Measurements from ENCODE around the gene PITX2.

The PITX2 gene

GRCh38 chr4:110634350-110635162 is 11.7 kb upstream of the PITX2 start:
- Histone ChIP-seq H3K4me2 (ENCODE audit: insufficient read depth, low read length) (no peak overlapping the region), H2AFZ (ENCODE audit: low read depth, low read length) (no peak overlapping the region), H3K9me3 (ENCODE audit: insufficient read depth, low read length, severe bottlenecking) (no peaks in the 10 kb centered on the region), H3K36me3 (ENCODE audit: insufficient read depth, low read length) (no peaks in the 10 kb centered on the region), H4K20me1 (ENCODE audit: insufficient read depth, low read length) (no peaks in the 10 kb centered on the region), H3K9ac (ENCODE audit: low read depth, low read length) (no peak overlapping the region), H3K4me3 (ENCODE audit: low read depth in 1 of 2, low read length in 2 of 2) (no peak overlapping the region), H3K79me2 (ENCODE audit: insufficient read depth, low read length) (no peaks in the 10 kb centered on the region), H3K27ac (ENCODE audit: low read length) (no peak overlapping the region), H3K27me3 (ENCODE audit: insufficient read depth, low read length, poor library complexity) (peaks cover 10% of the 10 kb centered on the region), H3K4me1 (ENCODE audit: insufficient read depth, low read length) (no peaks in the 10 kb centered on the region)
- DNase-seq (no peak), ATAC-seq (ENCODE audit: insufficient read depth, low read depth) (no peak)
- no peak for TF ChIP-seq CTCF (IDR thresholded peaks at IDR 0.05; ENCODE audit: borderline replicate concordance, extremely low read depth, low read length, poor library complexity, severe bottlenecking)
- TF ChIP-seq EZH2 (IDR thresholded peaks at IDR 0.05; ENCODE audit: borderline replicate concordance, low read depth, low read length, severe bottlenecking): no peak

GRCh38 chr4:110633358-110634341 is 10.8 kb upstream of the PITX2 start:
- no peak overlapping the region for H2AFZ ChIP-seq (ENCODE audit: low read depth, low read length)
- no peaks in the 10 kb centered on the region for H3K79me2 ChIP-seq (ENCODE audit: insufficient read depth, low read length)
- H3K9ac ChIP-seq (ENCODE audit: low read depth, low read length): no peak overlapping the region
- peaks cover 4% of the 10 kb centered on the region for H3K9me3 ChIP-seq (ENCODE audit: insufficient read depth, low read length, severe bottlenecking)
- DNase-seq (no peak), ATAC-seq (ENCODE audit: insufficient read depth, low read depth) (no peak)
- no peak overlapping the region for H3K27ac ChIP-seq (ENCODE audit: low read length)
- H3K27me3 ChIP-seq (ENCODE audit: insufficient read depth, low read length, poor library complexity): peaks cover 6% of the 10 kb centered on the region
- no peak overlapping the region for H3K4me2 ChIP-seq (ENCODE audit: insufficient read depth, low read length)
- H3K4me3 ChIP-seq (ENCODE audit: low read depth in 1 of 2, low read length in 2 of 2): no peak overlapping the region
- H3K4me1 ChIP-seq (ENCODE audit: insufficient read depth, low read length): no peaks in the 10 kb centered on the region
- H4K20me1 ChIP-seq (ENCODE audit: insufficient read depth, low read length): no peaks in the 10 kb centered on the region
- H3K36me3 ChIP-seq (ENCODE audit: insufficient read depth, low read length): no peaks in the 10 kb centered on the region
- TF ChIP-seq CTCF (IDR thresholded peaks at IDR 0.05; ENCODE audit: borderline replicate concordance, extremely low read depth, low read length, poor library complexity, severe bottlenecking) (no peak), EZH2 (IDR thresholded peaks at IDR 0.05; ENCODE audit: borderline replicate concordance, low read depth, low read length, severe bottlenecking) (no peak)

- peaks cover 3% of the 10 kb centered on the region for H3K27me3 ChIP-seq (ENCODE audit: insufficient read depth, low read length, poor library complexity)
- H4K20me1 ChIP-seq (ENCODE audit: insufficient read depth, low read length): no peaks in the 10 kb centered on the region
- H3K36me3 ChIP-seq (ENCODE audit: insufficient read depth, low read length): no peaks in the 10 kb centered on the region
- TF ChIP-seq CTCF (IDR thresholded peaks at IDR 0.05; ENCODE audit: borderline replicate concordance, extremely low read depth, low read length, poor library complexity, severe bottlenecking) (no peak), EZH2 (IDR thresholded peaks at IDR 0.05; ENCODE audit: borderline replicate concordance, low read depth, low read length, severe bottlenecking) (no peak)
- H2AFZ ChIP-seq (ENCODE audit: low read depth, low read length): no peak overlapping the region
- no peaks in the 10 kb centered on the region for H3K4me1 ChIP-seq (ENCODE audit: insufficient read depth, low read length)
- H3K4me2 ChIP-seq (ENCODE audit: insufficient read depth, low read length): no peak overlapping the region
- no peak overlapping the region for H3K27ac ChIP-seq (ENCODE audit: low read length)
- H3K79me2 ChIP-seq (ENCODE audit: insufficient read depth, low read length): no peaks in the 10 kb centered on the region
- H3K4me3 ChIP-seq (ENCODE audit: low read depth in 1 of 2, low read length in 2 of 2): no peak overlapping the region
- DNase-seq (no peak), ATAC-seq (ENCODE audit: insufficient read depth, low read depth) (no peak)
- H3K9ac ChIP-seq (ENCODE audit: low read depth, low read length): no peak overlapping the region
- H3K9me3 ChIP-seq (ENCODE audit: insufficient read depth, low read length, severe bottlenecking): peaks cover 5% of the 10 kb centered on the region
Observed at GRCh38 chr4:110632506-110633357, 9.9 kb upstream of the PITX2 start.

All from DND-41 (cell line).